HG03342 (cell line): ENCODE data around the gene NUPR1.
"Not testable (repeated sequence)": the region's sequence is repeated elsewhere in the genome, so short reads cannot be mapped to it uniquely, and the experiment has no call there.

Source experiments
- ATAC-seq: cut with Tn5 transposase; IDR thresholded peaks from one replicate; pipeline ENCODE4 v1.9.1; 2021; ENCODE audit warnings: mild to moderate bottlenecking, moderate library complexity; ENCODE audit not compliant: unreplicated experiment

NUPR1 gene

GRCh38 chr16:28527985-28528384 lies 10.8 kb downstream of the NUPR1 start:
- ATAC-seq = no peak

- ATAC-seq = not testable (repeated sequence)
Observed at GRCh38 chr16:28527100-28527785, 11.5 kb downstream of the NUPR1 start.

DNA sequence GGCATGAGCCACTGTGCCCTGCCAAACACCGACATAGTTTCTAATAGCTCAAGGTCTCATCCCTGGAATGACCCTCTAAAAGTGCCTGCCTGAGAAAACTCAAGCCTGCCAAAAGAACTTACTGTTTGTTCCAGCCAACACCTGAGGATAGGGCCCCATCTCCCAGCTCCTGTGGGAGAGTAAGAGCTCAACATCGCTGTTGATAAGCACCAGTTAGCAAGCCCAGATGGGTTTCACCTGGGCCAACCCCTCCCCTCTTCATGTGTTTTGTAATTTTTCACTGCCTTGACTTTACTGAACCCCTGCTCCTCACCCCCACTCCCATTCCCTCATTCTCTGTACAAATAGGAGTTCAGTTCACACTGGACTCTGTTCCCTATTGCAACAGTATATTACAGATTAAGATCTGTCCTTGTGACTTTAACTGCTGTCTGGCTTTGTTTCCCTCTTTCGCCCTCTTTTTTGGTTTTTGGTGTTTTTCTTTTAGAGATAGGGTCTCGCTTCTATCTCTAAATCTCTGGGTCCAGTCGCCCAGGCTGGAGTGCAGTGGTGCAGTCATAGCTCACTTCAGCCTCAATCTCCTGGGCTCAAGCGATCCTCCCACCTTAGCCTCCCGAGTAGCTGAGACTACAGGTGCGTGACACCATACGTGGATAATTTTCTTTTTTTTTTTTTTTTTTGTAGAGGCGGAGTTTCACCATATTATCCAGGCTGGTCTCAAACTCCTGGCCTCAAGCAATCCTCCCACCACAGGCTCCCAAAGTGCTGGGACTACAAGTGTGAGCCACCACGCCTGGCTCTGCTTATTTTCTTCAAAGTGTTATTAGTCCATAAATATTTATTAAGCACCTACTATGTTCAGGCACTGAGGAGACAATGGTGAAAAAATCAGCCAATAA lies 12.3 kb downstream of the NUPR1 start:
- ATAC-seq = no peak

DNA sequence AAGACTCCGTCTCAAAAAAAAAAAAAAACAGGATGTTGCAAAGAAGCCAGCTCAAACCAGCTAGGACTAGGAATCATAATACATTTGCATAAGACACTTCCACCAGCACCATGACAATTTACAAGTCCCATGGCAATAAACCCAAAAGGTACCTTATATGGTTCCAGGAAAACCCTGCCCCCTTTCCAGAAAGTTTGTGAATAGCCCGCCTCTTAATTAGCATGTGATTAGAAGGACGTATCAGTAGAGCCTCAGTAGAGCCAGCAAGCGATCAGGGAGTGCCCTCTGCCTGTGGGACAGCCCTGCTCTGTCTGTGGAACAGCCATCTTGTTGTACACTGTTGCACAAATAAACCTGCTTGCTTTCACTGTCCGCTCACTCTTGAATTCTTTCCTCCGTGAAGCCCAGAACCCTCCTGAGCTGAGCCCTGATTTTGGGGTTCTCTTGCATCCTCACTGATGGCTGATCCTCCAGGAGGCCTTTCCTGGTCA lies 14.0 kb downstream of the NUPR1 start:
- no peak for ATAC-seq

DNA sequence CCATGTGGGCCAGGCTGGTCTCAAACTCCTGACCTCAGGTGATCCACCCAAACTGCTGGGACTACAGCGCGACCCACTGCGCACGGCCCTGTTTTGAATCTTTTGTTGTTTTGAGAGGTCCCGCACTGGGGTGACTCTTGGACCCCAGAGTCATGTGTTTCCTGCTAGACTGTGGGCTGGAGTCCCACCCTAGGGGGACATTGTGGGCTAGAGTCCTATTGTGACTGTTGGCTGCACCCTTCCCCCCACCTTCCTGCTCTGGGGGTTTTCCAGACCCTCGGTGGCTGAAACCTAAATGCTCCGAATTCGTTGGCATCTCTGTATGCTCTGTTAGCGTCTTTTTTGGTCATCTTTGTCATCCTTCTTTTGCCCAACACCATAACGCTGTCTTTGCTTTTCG lies 16.0 kb downstream of the NUPR1 start:
- ATAC-seq = no peak

DNA sequence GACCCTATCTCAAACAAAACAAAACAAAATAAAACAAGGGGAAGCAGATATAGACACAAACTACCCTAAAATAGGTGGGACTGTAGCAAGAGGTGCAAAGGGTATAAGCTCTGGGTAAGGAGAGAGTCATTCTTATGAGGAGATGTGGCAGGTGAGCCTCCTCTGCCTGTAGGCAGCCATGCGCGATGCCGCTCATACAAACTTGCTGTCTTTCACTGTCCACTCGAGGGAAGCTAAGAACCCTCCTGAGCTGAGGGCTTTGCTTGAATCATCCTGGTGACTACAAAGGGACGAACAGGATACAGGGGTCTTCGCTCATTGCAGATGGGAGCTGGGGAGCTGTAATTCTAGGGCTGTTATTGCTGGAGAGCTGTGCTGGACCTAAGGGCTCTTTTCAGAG lies 17.3 kb downstream of the NUPR1 start:
- no peak for ATAC-seq

GRCh38 chr16:28520672-28521071 lies 18.1 kb downstream of the NUPR1 start:
- ATAC-seq = no peak

GRCh38 chr16:28514246-28514645 lies 24.5 kb downstream of the NUPR1 start:
- ATAC-seq = no peak

GRCh38 chr16:28513484-28514181 lies 25.1 kb downstream of the NUPR1 start:
- no peak for ATAC-seq

DNA sequence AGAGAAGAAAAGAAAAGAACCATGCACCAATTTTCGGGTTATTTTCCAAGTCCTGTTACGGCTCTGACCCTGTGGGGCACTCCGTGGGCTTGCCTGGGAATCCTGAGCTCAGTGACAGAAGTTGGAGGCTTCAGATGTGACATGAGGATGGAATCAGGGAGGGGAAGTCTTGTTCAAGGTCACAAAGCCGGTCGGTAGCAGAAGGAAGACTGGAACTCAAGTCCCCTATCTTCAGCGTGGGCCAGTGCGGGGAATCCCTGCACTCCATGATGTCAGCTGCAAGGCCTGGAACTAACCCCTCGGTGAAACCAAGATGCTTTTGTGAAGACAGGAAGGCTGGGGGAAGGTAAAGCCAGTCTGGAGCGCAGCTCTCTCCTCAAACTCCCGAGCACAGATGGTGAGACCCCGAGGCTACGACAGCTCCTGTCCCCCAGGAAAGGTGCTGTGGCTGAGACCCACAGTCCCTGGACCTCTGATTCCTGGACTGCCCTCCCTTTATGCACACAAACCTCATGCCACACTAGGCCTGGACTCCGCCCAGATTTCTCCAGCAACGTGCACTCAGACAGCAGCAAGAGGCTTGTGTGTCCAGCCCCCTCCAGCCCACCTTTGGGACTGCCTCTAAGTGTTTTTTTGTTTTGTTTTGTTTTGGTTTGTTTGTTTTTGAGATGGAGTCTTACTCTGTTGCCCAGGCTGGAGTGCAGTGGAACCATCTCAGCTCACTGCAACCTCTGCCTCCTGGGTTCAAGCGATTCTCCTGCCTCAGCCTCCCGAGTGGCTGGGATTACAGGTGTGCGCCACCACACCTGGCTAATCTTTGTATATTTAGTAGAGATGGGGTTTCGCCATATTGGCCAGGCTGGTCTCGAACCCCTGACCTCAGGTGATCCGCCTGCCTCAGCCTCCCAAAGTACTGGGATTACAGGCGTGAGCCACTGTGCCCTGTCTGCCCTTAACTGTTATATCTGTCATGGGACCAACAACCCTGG lies 26.7 kb downstream of the NUPR1 start:
- ATAC-seq = no peak

- ATAC-seq = no peak
Observed at GRCh38 chr16:28511031-28511430, 27.7 kb downstream of the NUPR1 start.

DNA sequence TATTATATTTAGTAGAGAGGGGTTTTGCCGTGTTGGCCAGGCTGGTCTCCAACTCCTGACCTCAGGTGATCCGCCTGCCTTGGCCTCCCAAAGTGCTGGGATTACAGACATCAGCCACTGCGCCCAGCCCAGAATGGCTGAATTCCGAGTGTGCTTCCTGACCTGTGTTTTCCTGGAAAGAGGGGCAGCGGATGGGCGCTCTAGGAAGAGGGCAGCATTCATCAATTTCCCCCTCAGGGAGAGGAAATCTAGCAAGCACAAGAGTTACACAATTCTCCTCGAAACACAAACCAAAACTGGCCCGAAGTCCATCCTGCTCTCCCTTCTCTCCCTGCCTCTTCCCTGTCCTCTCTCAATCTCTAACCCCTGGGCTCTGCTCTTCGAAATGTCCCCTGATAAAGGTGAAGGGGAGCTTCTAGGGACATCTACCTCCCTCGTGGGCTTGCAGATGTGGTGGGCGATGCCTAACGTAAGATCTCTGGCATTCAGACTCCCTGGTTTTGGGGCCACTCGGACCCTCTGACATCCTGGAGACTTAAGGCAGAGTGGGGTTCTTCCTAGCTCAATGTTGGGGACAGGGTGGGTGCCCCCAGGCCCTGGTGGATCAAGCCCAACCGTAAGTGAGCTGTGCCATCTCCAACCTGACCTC lies 33.2 kb downstream of the NUPR1 start:
- ATAC-seq = no peak

DNA sequence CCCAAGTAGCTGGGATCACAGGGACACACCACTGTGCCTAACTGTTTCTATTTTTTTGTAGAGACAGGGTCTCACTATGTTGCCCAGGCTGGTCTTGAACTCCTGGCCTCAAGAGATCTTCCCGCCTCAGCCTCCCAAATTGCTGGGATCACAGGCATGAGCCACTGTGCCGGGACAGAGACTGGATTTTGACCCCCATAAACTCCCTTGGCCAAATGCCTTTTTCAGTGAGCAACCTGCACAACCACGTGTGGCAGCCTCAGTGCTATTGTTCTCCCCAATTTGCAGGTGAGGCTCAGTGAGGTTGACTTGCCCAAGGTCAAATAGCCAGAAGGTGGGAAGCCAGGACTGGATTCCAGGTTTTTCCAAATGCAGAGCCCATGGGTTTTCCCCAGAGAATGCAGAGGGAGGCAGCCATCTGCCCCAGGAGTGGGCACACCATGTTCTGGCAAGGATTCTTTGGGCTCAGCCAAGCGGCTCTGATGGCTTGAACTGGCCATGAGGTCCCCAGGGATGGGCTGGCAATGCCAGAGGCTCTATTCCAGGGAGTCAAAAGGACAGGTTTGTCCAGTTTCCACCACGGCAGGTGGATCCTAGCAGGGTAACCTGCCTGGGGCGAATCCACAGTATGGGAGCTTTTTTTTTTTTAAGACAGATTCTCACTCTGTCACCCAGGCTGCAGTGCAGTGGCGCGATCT lies 33.9 kb downstream of the NUPR1 start:
- ATAC-seq = no peak

DNA sequence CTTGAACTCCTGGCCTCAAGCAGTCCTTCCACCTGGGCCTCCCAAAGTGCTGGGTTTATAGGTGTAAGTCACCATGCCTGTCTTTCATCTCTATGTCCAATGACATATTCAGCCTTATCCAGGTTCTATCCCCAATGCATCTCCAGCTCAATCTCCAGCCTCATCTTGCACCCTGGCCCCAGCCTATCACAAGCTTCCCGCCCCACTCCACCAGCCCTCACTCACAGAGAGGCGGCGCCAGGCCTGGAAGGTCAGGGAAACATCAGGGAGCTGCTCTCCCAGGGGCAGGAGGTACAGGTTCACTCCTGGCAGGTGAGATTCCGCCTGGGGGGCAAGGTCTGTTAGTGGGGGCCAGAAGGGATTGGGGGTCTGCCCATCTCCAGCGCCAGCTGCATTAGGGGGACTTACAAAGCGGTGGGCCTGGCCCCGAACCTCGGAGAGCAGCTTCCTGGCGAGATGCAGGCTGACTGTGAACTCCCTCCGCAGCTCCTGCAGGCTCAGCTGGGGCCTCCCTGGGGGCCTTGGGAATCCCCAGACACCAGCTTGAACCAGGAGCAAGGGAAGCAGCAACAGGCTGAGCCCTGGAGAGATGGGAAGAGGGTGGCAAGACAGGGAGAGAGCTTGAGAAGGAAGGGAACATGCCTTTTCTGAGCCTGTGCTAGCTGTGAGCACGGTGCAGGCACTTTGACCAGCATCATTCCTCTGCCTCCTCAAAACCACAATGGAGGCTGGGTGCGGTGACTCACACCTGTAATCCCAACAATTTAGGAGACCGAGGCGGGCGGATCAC lies 35.1 kb downstream of the NUPR1 start:
- no peak for ATAC-seq

DNA sequence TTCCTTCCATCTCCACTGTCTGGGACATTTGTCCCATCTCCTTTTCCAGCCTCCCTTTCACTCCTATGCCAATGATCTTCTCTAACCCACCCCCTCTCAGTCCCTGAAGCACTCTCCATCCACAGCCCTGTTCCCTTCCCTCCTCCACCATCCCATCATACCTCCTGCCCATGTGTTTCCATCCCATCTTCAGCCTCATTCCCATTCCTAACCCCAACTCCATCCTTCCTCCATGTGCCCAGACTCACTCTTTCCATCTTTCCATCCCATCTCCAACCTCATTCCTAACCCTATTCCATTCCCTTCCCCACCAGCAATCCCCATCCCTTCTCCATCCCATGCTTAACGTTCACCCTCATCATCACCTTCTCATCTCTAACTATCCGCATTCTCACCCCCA lies 36.5 kb downstream of the NUPR1 start:
- ATAC-seq = no peak

- no peak for ATAC-seq
Observed at GRCh38 chr16:28501258-28502232, 37.2 kb downstream of the NUPR1 start.

GRCh38 chr16:28500476-28501180 lies 38.1 kb downstream of the NUPR1 start:
- ATAC-seq = not testable (repeated sequence)
